K562 (cell line): ENCODE measurements around the gene EFNA2. TPM values are rescaled to one million over a fixed set of nuclear protein-coding genes. Genes with fewer than 3 reads are reported as not detected.

Experiments
- EP300 ChIP-seq: IDR thresholded peaks from 2 replicates; pipeline ENCODE4 v1.6.1; 2012; ENCODE audit warnings: low read length, improper control_type of control experiment
- ESRRA ChIP-seq: fragments of 450-650 bp; IDR thresholded peaks from 2 replicates; pipeline ENCODE4 v1.6.1; 2014; ENCODE audit warnings: low read depth, mild to moderate bottlenecking, moderate library complexity, borderline replicate concordance
- GTF2B ChIP-seq: IDR thresholded peaks from 2 replicates; pipeline ENCODE4 v1.6.1; 2011; ENCODE audit not compliant: insufficient read length; ENCODE audit errors: extremely low read depth
- HDAC6 ChIP-seq: IDR thresholded peaks from 2 replicates; pipeline ENCODE4 v1.6.1; 2012; ENCODE audit warnings: low read depth, mild to moderate bottlenecking, control low read depth, inconsistent platforms, low read length, moderate library complexity
- MEF2D ChIP-seq: conservative IDR thresholded peaks from 2 replicates; pipeline ENCODE4 v1.6.1; 2016; ENCODE audit warnings: low read depth, missing genetic modification characterization, missing compliant biosample characterization
- RBM15 ChIP-seq: fragments of 200-400 bp; formaldehyde crosslinking; IDR thresholded peaks from 2 replicates; pipeline ENCODE4 v1.6.1; 2018; ENCODE audit warnings: mild to moderate bottlenecking, low read length, moderate library complexity; ENCODE audit not compliant: insufficient read depth
- SMC3 ChIP-seq: conservative IDR thresholded peaks from 2 replicates; pipeline ENCODE4 v1.6.1; 2011; ENCODE audit warnings: low read depth, low read length, improper control_type of control experiment; ENCODE audit not compliant: insufficient read depth
- TEAD1 ChIP-seq, 2 experiments: fragments of 450-650 bp in 1 of 2; sonication (generic) in 1 of 2; formaldehyde crosslinking; IDR thresholded peaks; 2 replicates each; pipeline versions ENCODE4 v1.4.0 to v1.8.0; 2020 to 2022; ENCODE audit warnings: mild to moderate bottlenecking in 2 of 2, missing genetic modification reagents in 1 of 2
- YBX1 ChIP-seq: fragments of 450-650 bp; IDR thresholded peaks from 2 replicates; pipeline ENCODE4 v1.7.1; 2016; ENCODE audit warnings: mild to moderate bottlenecking
- ZC3H8 ChIP-seq: fragments of 450-650 bp; IDR thresholded peaks from 2 replicates; pipeline ENCODE4 v1.6.1; 2017
- ZNF561 ChIP-seq: fragments of 450-650 bp; formaldehyde crosslinking; conservative IDR thresholded peaks from 2 replicates; pipeline ENCODE4 v1.4.0; 2020; ENCODE audit warnings: mild to moderate bottlenecking, moderate library complexity
- polyA plus RNA-seq, 8 experiments: library from polyadenylated mRNA; depleted of rRNA in 4 of 8; stranded (reverse) in 5 of 8; unstranded in 3 of 8; fragments of >200 nt; fragmentation: Nextera tagmentation in 2 of 8; fragmentation: Illumina TruSeq in 1 of 8; extraction: Ambion mirVana in 2 of 8; extraction: Trizol in 1 of 8; gene quantifications; 2 replicates each; pipeline versions ENCODE4 v1.2.1 to v1.2.3, GENCODE V29; 2011 to 2014; ENCODE audit warnings: inconsistent platforms in 1 of 8, missing spikeins in 1 of 8
- total RNA-seq, 7 experiments: library from RNA; depleted of rRNA in 6 of 7; stranded (reverse); fragments of >200 nt in 6 of 7; fragmentation: Illumina TruSeq in 2 of 7; extraction: Trizol in 2 of 7; gene quantifications; 2 replicates each; pipeline versions ENCODE4 v1.2.1 to v1.2.3, GENCODE V29; 2011 to 2021; ENCODE audit warnings: low replicate concordance in 1 of 7
- TF ChIP-seq, protein P1 (sequence below), 2 experiments: fragments of 450-650 bp in 1 of 2; IDR thresholded peaks; 2 replicates each; pipeline ENCODE4 v1.6.1; 2011 to 2017; ENCODE audit warnings: low read depth in 2 of 2, antibody characterized with exemption in 1 of 2, borderline replicate concordance in 1 of 2, low read length in 1 of 2, mild to moderate bottlenecking in 1 of 2, mixed read lengths in 1 of 2; ENCODE audit not compliant: control insufficient read depth in 1 of 2
- TF ChIP-seq, protein P2 (sequence below): fragments of 200-800 bp; sonication (Bioruptor generic); IDR thresholded peaks from 2 replicates; pipeline ENCODE4 v1.6.1; 2017; ENCODE audit warnings: missing genetic modification characterization, missing compliant biosample characterization
- TF ChIP-seq, protein P3 (sequence below): fragments of 250-450 bp; sonication (Bioruptor Pico); IDR thresholded peaks from 2 replicates; pipeline ENCODE4 v1.8.0; 2022; ENCODE audit warnings: inconsistent platforms
- TF ChIP-seq, protein P4 (sequence below): fragments of 450-650 bp; formaldehyde crosslinking; IDR thresholded peaks from 2 replicates; pipeline ENCODE4 v1.4.0; 2020; ENCODE audit warnings: mild to moderate bottlenecking, mixed read lengths

The EFNA2 gene
- total and polyA plus RNA-seq, 9 of the 15 experiments (the other 6 are each of a cell fraction or from before 2014, with no cell fraction given): 0.11 to 0.44 (median 0.15) TPM; not detected in 6

GRCh38 chr19:1275260-1275975, 10.3 kb upstream of the EFNA2 start, which contains the start of gene FAM174C (continued):
- TF ChIP-seq, protein P1, sequence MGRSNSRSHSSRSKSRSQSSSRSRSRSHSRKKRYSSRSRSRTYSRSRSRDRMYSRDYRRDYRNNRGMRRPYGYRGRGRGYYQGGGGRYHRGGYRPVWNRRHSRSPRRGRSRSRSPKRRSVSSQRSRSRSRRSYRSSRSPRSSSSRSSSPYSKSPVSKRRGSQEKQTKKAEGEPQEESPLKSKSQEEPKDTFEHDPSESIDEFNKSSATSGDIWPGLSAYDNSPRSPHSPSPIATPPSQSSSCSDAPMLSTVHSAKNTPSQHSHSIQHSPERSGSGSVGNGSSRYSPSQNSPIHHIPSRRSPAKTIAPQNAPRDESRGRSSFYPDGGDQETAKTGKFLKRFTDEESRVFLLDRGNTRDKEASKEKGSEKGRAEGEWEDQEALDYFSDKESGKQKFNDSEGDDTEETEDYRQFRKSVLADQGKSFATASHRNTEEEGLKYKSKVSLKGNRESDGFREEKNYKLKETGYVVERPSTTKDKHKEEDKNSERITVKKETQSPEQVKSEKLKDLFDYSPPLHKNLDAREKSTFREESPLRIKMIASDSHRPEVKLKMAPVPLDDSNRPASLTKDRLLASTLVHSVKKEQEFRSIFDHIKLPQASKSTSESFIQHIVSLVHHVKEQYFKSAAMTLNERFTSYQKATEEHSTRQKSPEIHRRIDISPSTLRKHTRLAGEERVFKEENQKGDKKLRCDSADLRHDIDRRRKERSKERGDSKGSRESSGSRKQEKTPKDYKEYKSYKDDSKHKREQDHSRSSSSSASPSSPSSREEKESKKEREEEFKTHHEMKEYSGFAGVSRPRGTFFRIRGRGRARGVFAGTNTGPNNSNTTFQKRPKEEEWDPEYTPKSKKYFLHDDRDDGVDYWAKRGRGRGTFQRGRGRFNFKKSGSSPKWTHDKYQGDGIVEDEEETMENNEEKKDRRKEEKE (IDR thresholded peaks at IDR 0.05; ENCODE audit: borderline replicate concordance in 1 of 2, control insufficient read depth in 1 of 2, low read depth in 2 of 2, low read length in 1 of 2): no peak
- TF ChIP-seq, protein P2, sequence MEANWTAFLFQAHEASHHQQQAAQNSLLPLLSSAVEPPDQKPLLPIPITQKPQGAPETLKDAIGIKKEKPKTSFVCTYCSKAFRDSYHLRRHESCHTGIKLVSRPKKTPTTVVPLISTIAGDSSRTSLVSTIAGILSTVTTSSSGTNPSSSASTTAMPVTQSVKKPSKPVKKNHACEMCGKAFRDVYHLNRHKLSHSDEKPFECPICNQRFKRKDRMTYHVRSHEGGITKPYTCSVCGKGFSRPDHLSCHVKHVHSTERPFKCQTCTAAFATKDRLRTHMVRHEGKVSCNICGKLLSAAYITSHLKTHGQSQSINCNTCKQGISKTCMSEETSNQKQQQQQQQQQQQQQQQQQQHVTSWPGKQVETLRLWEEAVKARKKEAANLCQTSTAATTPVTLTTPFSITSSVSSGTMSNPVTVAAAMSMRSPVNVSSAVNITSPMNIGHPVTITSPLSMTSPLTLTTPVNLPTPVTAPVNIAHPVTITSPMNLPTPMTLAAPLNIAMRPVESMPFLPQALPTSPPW (CRISPR knock-in tag): peak; percentile 95
- TF ChIP-seq ZNF561: no peak
- TF ChIP-seq MEF2D (tag): no peak
- TF ChIP-seq, protein P3, sequence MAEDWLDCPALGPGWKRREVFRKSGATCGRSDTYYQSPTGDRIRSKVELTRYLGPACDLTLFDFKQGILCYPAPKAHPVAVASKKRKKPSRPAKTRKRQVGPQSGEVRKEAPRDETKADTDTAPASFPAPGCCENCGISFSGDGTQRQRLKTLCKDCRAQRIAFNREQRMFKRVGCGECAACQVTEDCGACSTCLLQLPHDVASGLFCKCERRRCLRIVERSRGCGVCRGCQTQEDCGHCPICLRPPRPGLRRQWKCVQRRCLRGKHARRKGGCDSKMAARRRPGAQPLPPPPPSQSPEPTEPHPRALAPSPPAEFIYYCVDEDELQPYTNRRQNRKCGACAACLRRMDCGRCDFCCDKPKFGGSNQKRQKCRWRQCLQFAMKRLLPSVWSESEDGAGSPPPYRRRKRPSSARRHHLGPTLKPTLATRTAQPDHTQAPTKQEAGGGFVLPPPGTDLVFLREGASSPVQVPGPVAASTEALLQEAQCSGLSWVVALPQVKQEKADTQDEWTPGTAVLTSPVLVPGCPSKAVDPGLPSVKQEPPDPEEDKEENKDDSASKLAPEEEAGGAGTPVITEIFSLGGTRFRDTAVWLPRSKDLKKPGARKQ (CRISPR knock-in tag): no peak
- TF ChIP-seq HDAC6: no peak
- TF ChIP-seq ESRRA: peak; percentile 52; the same call in 1 of the 2 replicates
- TF ChIP-seq RBM15: no peak
- no peak for TF ChIP-seq ZC3H8
- no peak for TF ChIP-seq EP300
- TF ChIP-seq GTF2B: no peak
- no peak for TF ChIP-seq SMC3
- no peak for TF ChIP-seq YBX1
- TF ChIP-seq TEAD1 (CRISPR knock-in tag; IDR thresholded peaks at IDR 0.05): 0 out of 4 replicates have a peak, but pooled peaks of 1 of the 2 experiments have one; percentile 54
- TF ChIP-seq, protein P4, sequence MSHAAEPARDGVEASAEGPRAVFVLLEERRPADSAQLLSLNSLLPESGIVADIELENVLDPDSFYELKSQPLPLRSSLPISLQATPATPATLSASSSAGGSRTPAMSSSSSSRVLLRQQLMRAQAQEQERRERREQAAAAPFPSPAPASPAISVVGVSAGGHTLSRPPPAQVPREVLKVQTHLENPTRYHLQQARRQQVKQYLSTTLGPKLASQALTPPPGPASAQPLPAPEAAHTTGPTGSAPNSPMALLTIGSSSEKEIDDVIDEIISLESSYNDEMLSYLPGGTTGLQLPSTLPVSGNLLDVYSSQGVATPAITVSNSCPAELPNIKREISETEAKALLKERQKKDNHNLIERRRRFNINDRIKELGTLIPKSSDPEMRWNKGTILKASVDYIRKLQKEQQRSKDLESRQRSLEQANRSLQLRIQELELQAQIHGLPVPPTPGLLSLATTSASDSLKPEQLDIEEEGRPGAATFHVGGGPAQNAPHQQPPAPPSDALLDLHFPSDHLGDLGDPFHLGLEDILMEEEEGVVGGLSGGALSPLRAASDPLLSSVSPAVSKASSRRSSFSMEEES (CRISPR knock-in tag): peak; percentile 90
